Right lobe of liver (tissue), 6 donors: Measurements from ENCODE around the gene ANXA7. TPM values are rescaled to one million over a fixed set of nuclear protein-coding genes. Genes with fewer than 3 reads are reported as not detected.
"Not testable (repeated sequence)": the region's sequence is repeated elsewhere in the genome, so short reads cannot be mapped to it uniquely, and the experiment has no call there.

ENCODE experiments used
- ATAC-seq, 4 donors: fragments of 200-7000 bp; cut with Tn5 transposase; one replicate each; pipeline ENCODE4 v1.9.1; 2020; ENCODE audit warnings: mild to moderate bottlenecking in 4 of 4, moderate library complexity in 4 of 4
- DNase-seq, 3 donors: peaks; one replicate each; pipeline ENCODE4 v3.0.0-alpha.2; 2020
- H3K27ac ChIP-seq, 3 donors: fragments of 200-600 bp; one replicate each; pipeline ENCODE4 v1.8.0; 2022
- H3K27me3 ChIP-seq, 2 donors: fragments of 200-600 bp; one replicate each; pipeline ENCODE4 v1.8.0; 2022
- H3K36me3 ChIP-seq, 4 donors: fragments of 200-600 bp; sonication (generic) in 1 of 4; one replicate each; pipeline versions ENCODE4 v1.5.1 to v1.8.0; 2017 to 2022; ENCODE audit warnings: control low read depth in 1 of 4
- H3K4me1 ChIP-seq, 4 donors: fragments of 200-600 bp; sonication (generic) in 1 of 4; one replicate each; pipeline versions ENCODE4 v1.5.1 to v1.8.0; 2017 to 2022; ENCODE audit warnings: control low read depth in 1 of 4
- H3K4me3 ChIP-seq, 3 donors: fragments of 200-600 bp; one replicate each; pipeline ENCODE4 v1.8.0; 2022
- H3K9me3 ChIP-seq, 4 donors: fragments of 200-600 bp; sonication (generic) in 1 of 4; one replicate each; pipeline versions ENCODE4 v1.5.1 to v1.8.0; 2017 to 2022; ENCODE audit warnings: control low read depth in 1 of 4
- POLR2A ChIP-seq: fragments of 450-650 bp; IDR thresholded peaks from one replicate; pipeline ENCODE4 v1.6.1; 2017; ENCODE audit warnings: antibody characterized with exemption, mild to moderate bottlenecking
- WGBS: methylation state at CpG from one replicate; pipeline ENCODE4 v1.1.6; 2018; ENCODE audit warnings: low coverage, low lambda C conversion rate; ENCODE audit not compliant: insufficient coverage; ENCODE audit errors: missing lambda C conversion rate; 5-methylcytosine and 5-hydroxymethylcytosine counted together
- intact Hi-C, 2 donors: fragments of 100-400 bp; cut with DNase I; formaldehyde crosslinking; loops; one replicate each; pipeline versions ENCODE4 v1.11.2 to v1.14.1; 2022
- small RNA-seq, 2 experiments: library from RNA; depleted of rRNA; stranded (forward); fragments of <200 nt; gene quantifications; one replicate each; pipeline ENCODE3, GENCODE V24; 2016
- total RNA-seq, 6 experiments: library from RNA; depleted of rRNA in 2 of 6; stranded (reverse); fragments of >200 nt in 2 of 6; fragmentation: NEBNext Ultra II Directional in 3 of 6; extraction: Animal tissue kit (Norgen Biotek cat#: 25700) in 3 of 6; gene quantifications; one replicate each; pipeline versions ENCODE4 v1.1.0 to v1.2.4, GENCODE V29; 2016 to 2023
- TF ChIP-seq, protein P1 (sequence below), 4 donors: fragments of 200-600 bp in 3 of 4; fragments of 450-650 bp in 1 of 4; IDR thresholded peaks; one replicate each; pipeline versions ENCODE4 v1.5.1 to v1.8.0; 2016 to 2022; ENCODE audit warnings: antibody characterized with exemption in 4 of 4, mild to moderate bottlenecking in 2 of 4
- donor health status: DM: no; HTN: yes; CAD: no.
- donor health status: DM: no; HTN: no; CAD: no.
- donor health status: DM: no; HTN: no; CAD: no.
- donor health status: DM: no; HTN: yes; CAD: no.
- donor health status: DM: no; HTN: yes; CAD: no.

Gene ANXA7
- total RNA-seq, 6 experiments from 2014 or later, result 79.6 to 139 (median 102) TPM

DNA sequence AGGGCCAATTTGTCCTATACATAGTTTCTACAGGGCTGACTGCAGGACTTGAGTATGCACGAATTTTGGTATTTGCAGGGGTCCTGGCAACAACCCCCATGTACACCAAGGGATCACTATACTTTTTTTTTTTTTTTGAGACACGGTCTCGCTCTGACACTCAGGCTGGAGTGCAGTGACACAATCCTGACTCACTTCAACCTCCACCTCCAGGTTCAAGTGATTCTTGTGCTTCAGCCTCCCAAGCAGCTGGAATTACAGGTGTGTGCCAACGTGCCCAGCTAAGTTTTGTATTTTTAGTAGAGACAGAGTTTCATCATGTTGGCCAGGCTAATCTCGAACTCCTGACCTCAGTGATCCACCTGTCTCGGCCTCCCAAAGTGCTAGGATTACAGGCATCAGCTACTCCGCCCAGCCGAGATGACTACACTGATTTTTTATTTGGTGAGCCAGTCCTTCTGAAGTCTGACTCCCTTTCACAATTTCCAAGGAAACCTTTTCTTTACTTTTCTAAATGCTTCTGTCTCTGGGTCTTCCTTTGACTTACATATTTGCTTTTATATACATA lies 75.0 kb downstream of the ANXA7 start:
- no peak for TF ChIP-seq POLR2A
- TF ChIP-seq, protein P1, sequence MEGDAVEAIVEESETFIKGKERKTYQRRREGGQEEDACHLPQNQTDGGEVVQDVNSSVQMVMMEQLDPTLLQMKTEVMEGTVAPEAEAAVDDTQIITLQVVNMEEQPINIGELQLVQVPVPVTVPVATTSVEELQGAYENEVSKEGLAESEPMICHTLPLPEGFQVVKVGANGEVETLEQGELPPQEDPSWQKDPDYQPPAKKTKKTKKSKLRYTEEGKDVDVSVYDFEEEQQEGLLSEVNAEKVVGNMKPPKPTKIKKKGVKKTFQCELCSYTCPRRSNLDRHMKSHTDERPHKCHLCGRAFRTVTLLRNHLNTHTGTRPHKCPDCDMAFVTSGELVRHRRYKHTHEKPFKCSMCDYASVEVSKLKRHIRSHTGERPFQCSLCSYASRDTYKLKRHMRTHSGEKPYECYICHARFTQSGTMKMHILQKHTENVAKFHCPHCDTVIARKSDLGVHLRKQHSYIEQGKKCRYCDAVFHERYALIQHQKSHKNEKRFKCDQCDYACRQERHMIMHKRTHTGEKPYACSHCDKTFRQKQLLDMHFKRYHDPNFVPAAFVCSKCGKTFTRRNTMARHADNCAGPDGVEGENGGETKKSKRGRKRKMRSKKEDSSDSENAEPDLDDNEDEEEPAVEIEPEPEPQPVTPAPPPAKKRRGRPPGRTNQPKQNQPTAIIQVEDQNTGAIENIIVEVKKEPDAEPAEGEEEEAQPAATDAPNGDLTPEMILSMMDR (IDR thresholded peaks at IDR 0.05), result no peak

DNA sequence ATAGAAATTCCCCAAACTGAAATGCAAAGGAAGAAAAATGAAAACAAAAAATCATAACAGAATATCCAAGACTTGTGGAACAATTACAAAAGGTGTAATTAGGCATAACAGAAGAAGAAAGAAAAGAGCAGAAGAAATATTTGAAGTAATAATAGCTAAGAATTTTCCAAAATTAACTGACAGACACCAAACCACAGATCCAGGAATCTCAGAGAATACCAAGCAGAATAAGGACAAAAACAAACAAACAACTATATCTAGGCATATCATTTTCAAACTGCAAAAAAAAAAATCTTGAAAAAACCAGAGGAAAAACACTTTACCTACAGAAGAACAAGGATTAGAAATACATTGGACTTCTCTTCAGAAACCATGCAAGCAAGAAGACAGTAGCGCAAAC lies 80.7 kb downstream of the ANXA7 start:
- no peak overlapping the region for H3K27ac ChIP-seq
- no peak overlapping the region for H3K4me3 ChIP-seq
- H3K4me1 ChIP-seq, result no peaks in the 10 kb centered on the region
- ATAC-seq (no peak), DNase-seq (no peak)
- intact Hi-C loops, result no loop called here
- no peaks in the 10 kb centered on the region for H3K9me3 ChIP-seq
- 92% methylated on average over 1 of the region's 1 CpG for WGBS
- no peaks in the 10 kb centered on the region for H3K36me3 ChIP-seq
- no peaks in the 10 kb centered on the region for H3K27me3 ChIP-seq
- TF ChIP-seq, protein P1 (IDR thresholded peaks at IDR 0.05), result no peak
- no peak for TF ChIP-seq POLR2A

More for the DNA sequence above, 75.0 kb downstream of the ANXA7 start:
- WGBS, result 97% methylated on average over 6 of the region's 8 CpGs
- H3K36me3 ChIP-seq, result no peaks in the 10 kb centered on the region
- no peaks in the 10 kb centered on the region for H3K27me3 ChIP-seq
- no peak overlapping the region for H3K27ac ChIP-seq
- H3K9me3 ChIP-seq, result no peaks in the 10 kb centered on the region
- no peaks in the 10 kb centered on the region for H3K4me1 ChIP-seq
- no peak overlapping the region for H3K4me3 ChIP-seq
- intact Hi-C loops, result no loop called here
- no peak for DNase-seq
- ATAC-seq, result no peak

DNA sequence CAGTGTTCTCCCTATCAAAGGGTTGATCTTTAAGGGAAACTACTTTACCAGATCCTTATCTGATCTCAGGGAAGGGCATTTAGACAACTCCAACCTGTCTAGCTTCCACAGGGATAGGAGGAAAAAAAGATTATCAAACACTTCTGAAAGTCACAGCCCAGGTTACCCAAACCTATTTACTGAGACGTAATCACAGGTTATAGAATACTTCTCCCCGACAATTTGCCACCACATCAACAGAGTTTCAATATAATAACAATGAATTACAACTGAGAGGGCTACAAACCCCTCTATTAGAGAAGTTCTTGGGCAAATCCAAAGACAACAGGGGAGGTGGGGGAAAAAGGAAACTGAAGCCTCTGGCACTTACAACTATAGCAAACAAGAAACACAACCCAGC lies 81.5 kb downstream of the ANXA7 start:
- WGBS, result 100% methylated on average over 2 of the region's 2 CpGs
- no peak for ATAC-seq
- Histone ChIP-seq H3K4me3 (no peak overlapping the region), H3K27ac (no peak overlapping the region), H3K36me3 (no peaks in the 10 kb centered on the region), H3K9me3 (no peaks in the 10 kb centered on the region), H3K4me1 (no peaks in the 10 kb centered on the region), H3K27me3 (no peaks in the 10 kb centered on the region)
- no peak for TF ChIP-seq POLR2A
- TF ChIP-seq, protein P1 (IDR thresholded peaks at IDR 0.05), result no peak
- DNase-seq, result no peak
- intact Hi-C loops, result no loop called here

DNA sequence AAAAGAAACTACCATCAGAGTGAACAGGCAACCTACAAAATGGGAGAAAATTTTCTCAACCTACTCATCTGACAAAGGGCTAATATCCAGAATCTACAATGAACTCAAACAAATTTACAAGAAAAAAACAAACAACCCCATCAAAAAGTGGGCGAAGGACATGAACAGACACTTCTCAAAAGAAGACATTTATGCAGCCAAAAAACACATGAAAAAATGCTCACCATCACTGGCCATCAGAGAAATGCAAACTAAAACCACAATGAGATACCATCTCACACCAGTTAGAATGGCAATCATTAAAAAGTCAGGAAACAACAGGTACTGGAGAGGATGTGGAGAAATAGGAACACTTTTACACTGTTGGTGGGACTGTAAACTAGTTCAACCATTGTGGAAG lies 85.3 kb downstream of the ANXA7 start:
- H3K4me3 ChIP-seq, H3K4me1 ChIP-seq, DNase-seq, H3K36me3 ChIP-seq, ATAC-seq, H3K27ac ChIP-seq, intact Hi-C loops, H3K27me3 ChIP-seq, H3K9me3 ChIP-seq: not testable (repeated sequence)
- no CpG with 5 or more reads among the region's 1 CpG for WGBS

DNA sequence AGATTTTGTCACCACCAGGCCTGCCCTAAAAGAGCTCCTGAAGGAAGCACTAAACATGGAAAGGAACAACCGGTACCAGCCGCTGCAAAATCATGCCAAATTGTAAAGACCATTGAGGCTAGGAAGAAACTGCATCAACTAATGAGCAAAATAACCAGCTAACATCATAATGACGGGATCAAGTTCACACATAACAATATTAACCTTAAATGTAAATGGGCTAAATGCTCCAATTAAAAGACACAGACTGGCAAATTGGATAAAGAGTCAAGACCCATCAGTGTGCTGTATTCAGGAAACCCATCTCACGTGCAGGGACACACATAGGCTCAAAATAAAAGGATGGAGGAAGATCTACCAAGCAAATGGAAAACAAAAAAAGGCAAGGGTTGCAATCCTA lies 88.6 kb downstream of the ANXA7 start:
- H3K4me3 ChIP-seq, H3K9me3 ChIP-seq, DNase-seq, H3K36me3 ChIP-seq, H3K27me3 ChIP-seq, H3K27ac ChIP-seq, H3K4me1 ChIP-seq, ATAC-seq, intact Hi-C loops: not testable (repeated sequence)
- WGBS, result 83% methylated on average over 2 of the region's 4 CpGs

Small RNA genes lying within 50 kb of the gene (small RNA-seq; reads per million reads assigned to genes)
- 0 reads per million in 2 experiments for gene RF00019

Other genes with a start within 250 kb of the ANXA7 start
- gene ECD, start 246.1 kb downstream of the ANXA7 start, total RNA-seq, result 10 to 100 TPM in 5 of 6 experiments, 1 to 10 TPM in 1; 8.8 to 21.2 (median 11.7) TPM
- gene FAM149B1, start 245.9 kb downstream of the ANXA7 start, total RNA-seq, result 10 to 100 TPM in 4 of 6 experiments, 1 to 10 TPM in 2; 9.2 to 19.9 (median 13.8) TPM
- gene DNAJC9, start 166.8 kb downstream of the ANXA7 start, total RNA-seq, result 1 to 10 TPM; 4.6 to 8.8 (median 5.4) TPM
- gene MRPS16, start 161.4 kb downstream of the ANXA7 start, total RNA-seq, result 10 to 100 TPM; 40.5 to 58.4 (median 48.6) TPM
- gene CFAP70, start 55.2 kb downstream of the ANXA7 start, total RNA-seq, result 1 to 10 TPM in 5 of 6 experiments, under 1 TPM in 1; 0.98 to 2.6 (median 1.4) TPM
- under 1 TPM; 0.19 to 0.73 (median 0.62) TPM for gene MSS51, start 19.5 kb upstream of the ANXA7 start, total RNA-seq
- gene PPP3CB, start 82.0 kb upstream of the ANXA7 start, total RNA-seq, result 10 to 100 TPM; 10.9 to 13.6 (median 13.5) TPM
- 1 to 10 TPM; 1.5 to 5.7 (median 3.6) TPM for gene USP54, start 177.3 kb upstream of the ANXA7 start, total RNA-seq
- gene MYOZ1, start 227.4 kb upstream of the ANXA7 start, total RNA-seq, result 1 to 10 TPM in 1 of 6 experiments, under 1 TPM in 1, not detected in 4; 0.74 to 1.1 TPM
- under 1 TPM in 4 of 6 experiments, not detected in 2; 0.06 to 0.35 (median 0.20) TPM for gene SYNPO2L, start 242.0 kb upstream of the ANXA7 start, total RNA-seq